Stimulated activated CD4-positive, alpha-beta T cell treated with anti-CD3 and anti-CD28 coated beads, Interleukin-15, amount 100 ng/mL, for 24 hours (primary cell): Measurements from ENCODE around the gene FYN.

Source experiments
- DNase-seq: peaks from one replicate; pipeline ENCODE4 v3.0.0-alpha.2; 2020

Gene FYN

GRCh38 chr6:111743862-111744692 lies 129.2 kb downstream of the FYN start:
- no peak for DNase-seq

- no peak for DNase-seq
Observed at GRCh38 chr6:111743360-111743759, 129.9 kb downstream of the FYN start.

GRCh38 chr6:111741177-111741952 lies 131.9 kb downstream of the FYN start:
- DNase-seq, result no peak

- no peak for DNase-seq
Observed at GRCh38 chr6:111740506-111740905, 132.7 kb downstream of the FYN start.

GRCh38 chr6:111739257-111739696 lies 134.0 kb downstream of the FYN start:
- DNase-seq, result no peak

GRCh38 chr6:111738631-111739030 lies 134.6 kb downstream of the FYN start:
- no peak for DNase-seq

GRCh38 chr6:111738156-111738555 lies 135.1 kb downstream of the FYN start:
- no peak for DNase-seq

- DNase-seq, result peak; percentile 58
Observed at GRCh38 chr6:111737065-111737521, 136.2 kb downstream of the FYN start.

GRCh38 chr6:111736005-111736608 lies 137.1 kb downstream of the FYN start:
- DNase-seq, result no peak

GRCh38 chr6:111734068-111735061 lies 138.9 kb downstream of the FYN start:
- no peak for DNase-seq

- DNase-seq, result no peak
Observed at GRCh38 chr6:111732390-111732789, 140.9 kb downstream of the FYN start.

GRCh38 chr6:111731456-111732195 lies 141.6 kb downstream of the FYN start:
- DNase-seq, result no peak

GRCh38 chr6:111730864-111731263 lies 142.4 kb downstream of the FYN start:
- no peak for DNase-seq

- no peak for DNase-seq
Observed at GRCh38 chr6:111727802-111728201, 145.4 kb downstream of the FYN start.

- DNase-seq, result no peak
Observed at GRCh38 chr6:111727041-111727440, 146.2 kb downstream of the FYN start.

GRCh38 chr6:111725446-111726112 lies 147.7 kb downstream of the FYN start:
- DNase-seq, result no peak

GRCh38 chr6:111724505-111724904 lies 148.7 kb downstream of the FYN start:
- no peak for DNase-seq

- DNase-seq, result no peak
Observed at GRCh38 chr6:111724039-111724438, 149.2 kb downstream of the FYN start.

- no peak for DNase-seq
Observed at GRCh38 chr6:111723412-111723970, 149.8 kb downstream of the FYN start.

- no peak for DNase-seq
Observed at GRCh38 chr6:111722179-111722731, 151.0 kb downstream of the FYN start.
